MG63 (cell line): ENCODE results near the gene CAPZA1. TPM values are rescaled to one million over a fixed set of nuclear protein-coding genes. Genes with fewer than 3 reads are reported as not detected.
A peak's percentile ranks its signal among the peaks of the same experiment; 100 is the strongest.
"Not testable (repeated sequence)": the region's sequence is repeated elsewhere in the genome, so short reads cannot be mapped to it uniquely, and the experiment has no call there.

Experiments used
- DNase-seq: peaks from one replicate; pipeline ENCODE4 v3.0.0-alpha.2; 2020
- H3K27me3 ChIP-seq: fragments of 250-450 bp; sonication (Bioruptor Pico); 2 replicates; pipeline ENCODE4 v1.5.1; 2020; ENCODE audit warnings: mild to moderate bottlenecking, moderate library complexity
- H3K36me3 ChIP-seq: fragments of 250-450 bp; sonication (Bioruptor Pico); 2 replicates; pipeline ENCODE4 v1.5.1; 2020; ENCODE audit warnings: mild to moderate bottlenecking, moderate library complexity
- H3K4me3 ChIP-seq: fragments of 250-450 bp; sonication (Bioruptor Pico); 2 replicates; pipeline ENCODE4 v1.5.1; 2020; ENCODE audit warnings: mild to moderate bottlenecking, moderate library complexity
- H3K9me3 ChIP-seq: fragments of 250-450 bp; sonication (Bioruptor Pico); 2 replicates; pipeline ENCODE4 v1.5.1; 2020; ENCODE audit warnings: mild to moderate bottlenecking, moderate library complexity
- total RNA-seq: library from RNA; depleted of rRNA; stranded (reverse); fragments of >200 nt; shearing (Covaris generic); gene quantifications from 2 replicates; pipeline ENCODE4 v1.2.3, GENCODE V29; 2014; ENCODE audit warnings: low replicate concordance

The CAPZA1 gene
- total RNA-seq, 1 experiment from 2014 or later, result 362 TPM

- Histone ChIP-seq H3K27me3 (no peaks in the 10 kb centered on the region), H3K9me3 (no peaks in the 10 kb centered on the region), H3K4me3 (peak within 1 kb of the TSS; percentile 99), H3K36me3 (peaks cover 48% of the 10 kb centered on the region)
- DNase-seq, result peak; percentile 77
These were observed 713 bp upstream of the CAPZA1 start, which contains the start of gene ST7L for GRCh38 chr1:112618721-112619517. Gene ST7L (minus strand): TSS chr1:112619141. CDS start chr1:112619113, 28 bp downstream.

- H3K27me3 ChIP-seq, result no peaks in the 10 kb centered on the region
- no peaks in the 10 kb centered on the region for H3K9me3 ChIP-seq
- peaks cover 48% of the 10 kb centered on the region for H3K36me3 ChIP-seq
- no peak for DNase-seq
- peak overlapping the region; percentile 99 for H3K4me3 ChIP-seq
These were observed 704 bp downstream of the CAPZA1 start for GRCh38 chr1:112620377-112620695.

- not testable (repeated sequence) for DNase-seq, H3K9me3 ChIP-seq, H3K27me3 ChIP-seq, H3K4me3 ChIP-seq
- peaks cover 67% of the 10 kb centered on the region for H3K36me3 ChIP-seq
These were observed 4.9 kb downstream of the CAPZA1 start for GRCh38 chr1:112624493-112624892.

GRCh38 chr1:112625696-112626095 is 6.1 kb downstream of the CAPZA1 start:
- Histone ChIP-seq H3K9me3 (no peaks in the 10 kb centered on the region), H3K27me3 (no peaks in the 10 kb centered on the region), H3K36me3 (peaks cover 67% of the 10 kb centered on the region), H3K4me3 (no peak overlapping the region)
- no peak for DNase-seq

GRCh38 chr1:112626193-112626592 is 6.6 kb downstream of the CAPZA1 start:
- peaks cover 69% of the 10 kb centered on the region for H3K36me3 ChIP-seq
- no peaks in the 10 kb centered on the region for H3K27me3 ChIP-seq
- no peak for DNase-seq
- H3K4me3 ChIP-seq, result no peak overlapping the region
- H3K9me3 ChIP-seq, result no peaks in the 10 kb centered on the region

DNA sequence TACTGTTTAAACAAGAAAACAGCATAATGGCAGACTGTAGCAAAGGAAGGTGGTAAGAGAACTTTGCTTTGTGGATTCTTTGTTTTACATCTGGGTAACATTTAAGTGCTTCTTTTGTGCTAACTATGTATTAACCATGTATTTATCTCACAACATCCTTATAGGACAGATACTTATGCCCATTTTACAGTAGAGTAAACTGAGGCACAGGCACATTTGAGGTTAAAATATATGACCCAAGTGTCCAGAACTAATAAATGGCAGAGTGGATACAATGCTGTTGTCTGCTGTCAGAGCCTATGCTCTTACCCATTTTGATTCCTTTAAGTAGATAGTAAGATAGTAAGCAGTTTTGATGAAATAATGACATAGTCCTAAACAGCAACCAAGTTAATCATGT is 7.3 kb downstream of the CAPZA1 start:
- no peaks in the 10 kb centered on the region for H3K27me3 ChIP-seq
- H3K4me3 ChIP-seq, result no peak overlapping the region
- H3K36me3 ChIP-seq, result peaks cover 73% of the 10 kb centered on the region
- no peaks in the 10 kb centered on the region for H3K9me3 ChIP-seq
- no peak for DNase-seq

- Histone ChIP-seq H3K27me3 (no peaks in the 10 kb centered on the region), H3K4me3 (no peak overlapping the region), H3K9me3 (no peaks in the 10 kb centered on the region), H3K36me3 (peaks cover 79% of the 10 kb centered on the region)
- no peak for DNase-seq
These were observed 8.9 kb downstream of the CAPZA1 start for GRCh38 chr1:112628516-112628915.

DNA sequence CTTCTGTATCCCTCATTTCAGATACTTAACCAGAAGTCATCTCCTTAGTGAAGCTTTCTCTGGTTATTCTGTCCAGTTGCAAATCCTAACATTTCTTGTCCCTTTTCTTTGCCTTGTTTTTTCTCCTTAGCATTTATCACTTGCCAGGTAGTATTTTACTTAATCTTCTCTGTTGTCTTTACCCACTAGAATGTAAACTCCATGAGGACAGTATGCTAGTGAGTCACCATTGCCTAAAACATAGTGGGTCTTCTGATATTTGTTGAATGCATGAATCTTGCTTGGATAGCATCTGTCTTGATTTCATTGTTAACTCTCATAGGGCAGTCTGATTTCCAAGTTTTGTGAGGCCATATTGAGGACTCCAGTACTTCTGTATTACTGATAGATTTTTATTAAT is 9.6 kb downstream of the CAPZA1 start:
- Histone ChIP-seq H3K36me3 (peaks cover 77% of the 10 kb centered on the region), H3K9me3 (no peaks in the 10 kb centered on the region), H3K4me3 (no peak overlapping the region), H3K27me3 (no peaks in the 10 kb centered on the region)
- DNase-seq, result no peak

- Histone ChIP-seq H3K36me3 (peaks cover 51% of the 10 kb centered on the region), H3K27me3 (no peaks in the 10 kb centered on the region), H3K4me3 (no peak overlapping the region), H3K9me3 (no peaks in the 10 kb centered on the region)
- DNase-seq, result no peak
These were observed 14.0 kb downstream of the CAPZA1 start for GRCh38 chr1:112633628-112634027.

- H3K4me3 ChIP-seq, result no peak overlapping the region
- H3K9me3 ChIP-seq, result no peaks in the 10 kb centered on the region
- no peaks in the 10 kb centered on the region for H3K27me3 ChIP-seq
- DNase-seq, result no peak
- H3K36me3 ChIP-seq, result peaks cover 47% of the 10 kb centered on the region
These were observed 14.7 kb downstream of the CAPZA1 start for GRCh38 chr1:112634367-112634766.

- peaks cover 33% of the 10 kb centered on the region for H3K36me3 ChIP-seq
- H3K27me3 ChIP-seq, result no peaks in the 10 kb centered on the region
- H3K4me3 ChIP-seq, result no peak overlapping the region
- DNase-seq, result no peak
- no peaks in the 10 kb centered on the region for H3K9me3 ChIP-seq
These were observed 16.4 kb downstream of the CAPZA1 start for GRCh38 chr1:112636056-112636455.

- DNase-seq, result no peak
- Histone ChIP-seq H3K36me3 (peaks cover 29% of the 10 kb centered on the region), H3K4me3 (no peak overlapping the region), H3K9me3 (no peaks in the 10 kb centered on the region), H3K27me3 (no peaks in the 10 kb centered on the region)
These were observed 17.1 kb downstream of the CAPZA1 start for GRCh38 chr1:112636597-112637253.

DNA sequence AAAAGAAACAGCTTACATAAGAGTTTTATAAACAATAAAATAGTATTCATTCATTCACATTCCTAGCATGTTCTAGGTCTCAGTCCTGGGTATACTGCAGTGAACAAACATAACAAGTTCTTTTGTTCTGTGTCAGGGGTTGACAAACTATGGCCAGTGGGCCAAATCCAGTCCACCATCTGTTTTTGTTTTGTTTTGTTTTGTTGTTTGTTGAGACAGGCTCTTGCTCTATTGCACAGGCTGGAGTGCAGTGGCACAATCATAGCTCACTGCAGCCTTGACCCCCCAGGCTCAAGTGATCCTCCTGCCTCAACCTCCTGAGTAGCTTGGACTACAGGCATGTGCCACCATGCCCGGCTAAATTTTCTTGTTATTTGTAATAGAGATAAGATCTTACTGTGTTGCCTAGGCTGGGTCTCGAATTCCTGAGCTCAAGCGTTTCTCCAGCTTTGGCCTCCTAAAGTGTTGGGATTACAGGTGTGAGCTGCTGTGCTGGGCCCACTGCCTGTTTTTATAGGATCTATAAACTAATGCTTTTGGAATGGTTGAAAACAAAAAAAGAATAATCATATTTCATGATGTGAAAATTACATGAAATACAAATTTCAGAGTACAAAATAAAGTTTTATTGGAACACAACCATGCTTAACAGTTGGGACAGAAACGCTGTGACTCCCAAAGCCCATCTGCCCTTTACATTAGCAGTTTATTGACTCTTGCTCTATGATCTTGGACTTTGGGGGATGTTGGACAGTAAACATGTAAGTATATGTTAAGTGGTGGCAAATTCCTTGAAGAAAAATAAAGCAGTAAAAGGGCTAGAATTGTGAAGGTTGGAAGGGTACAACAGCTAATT is 17.9 kb downstream of the CAPZA1 start:
- no peak for DNase-seq
- no peak overlapping the region for H3K4me3 ChIP-seq
- H3K27me3 ChIP-seq, result no peaks in the 10 kb centered on the region
- no peaks in the 10 kb centered on the region for H3K9me3 ChIP-seq
- peaks cover 24% of the 10 kb centered on the region for H3K36me3 ChIP-seq

- Histone ChIP-seq H3K4me3 (no peak overlapping the region), H3K9me3 (no peaks in the 10 kb centered on the region), H3K27me3 (no peaks in the 10 kb centered on the region), H3K36me3 (peaks cover 24% of the 10 kb centered on the region)
- no peak for DNase-seq
These were observed 18.4 kb downstream of the CAPZA1 start for GRCh38 chr1:112638110-112638428.

GRCh38 chr1:112640437-112640836 is 20.8 kb downstream of the CAPZA1 start:
- H3K27me3 ChIP-seq, H3K4me3 ChIP-seq, H3K9me3 ChIP-seq, DNase-seq: not testable (repeated sequence)
- H3K36me3 ChIP-seq, result peaks cover 38% of the 10 kb centered on the region

- DNase-seq, result no peak
- H3K9me3 ChIP-seq, result no peaks in the 10 kb centered on the region
- no peaks in the 10 kb centered on the region for H3K27me3 ChIP-seq
- H3K36me3 ChIP-seq, result peaks cover 44% of the 10 kb centered on the region
- no peak overlapping the region for H3K4me3 ChIP-seq
These were observed 23.4 kb downstream of the CAPZA1 start for GRCh38 chr1:112643080-112643479.

DNA sequence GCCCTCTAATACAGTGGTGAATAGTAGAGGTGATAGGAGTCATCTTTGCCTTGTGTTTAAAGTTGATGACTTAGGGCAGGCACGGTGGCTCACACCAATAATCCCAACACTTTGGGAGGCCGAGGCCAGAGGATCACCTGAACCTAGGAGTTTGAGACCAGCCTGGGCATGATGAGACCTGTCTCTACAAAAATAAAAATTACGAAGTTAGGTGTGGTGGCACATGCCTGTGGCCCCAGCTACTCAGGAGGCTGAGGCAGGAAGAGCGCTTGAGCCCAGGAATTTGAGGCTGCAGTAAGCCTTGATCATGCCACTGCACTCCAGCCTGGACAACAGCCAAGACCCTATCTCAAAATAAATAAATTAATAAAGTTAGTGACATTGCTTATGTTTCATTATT is 26.6 kb downstream of the CAPZA1 start:
- Histone ChIP-seq H3K36me3 (peaks cover 68% of the 10 kb centered on the region), H3K4me3 (no peak overlapping the region), H3K9me3 (no peaks in the 10 kb centered on the region), H3K27me3 (no peaks in the 10 kb centered on the region)
- DNase-seq, result no peak
